ENCODE measurements around the gene SNAPC2.

DNA sequence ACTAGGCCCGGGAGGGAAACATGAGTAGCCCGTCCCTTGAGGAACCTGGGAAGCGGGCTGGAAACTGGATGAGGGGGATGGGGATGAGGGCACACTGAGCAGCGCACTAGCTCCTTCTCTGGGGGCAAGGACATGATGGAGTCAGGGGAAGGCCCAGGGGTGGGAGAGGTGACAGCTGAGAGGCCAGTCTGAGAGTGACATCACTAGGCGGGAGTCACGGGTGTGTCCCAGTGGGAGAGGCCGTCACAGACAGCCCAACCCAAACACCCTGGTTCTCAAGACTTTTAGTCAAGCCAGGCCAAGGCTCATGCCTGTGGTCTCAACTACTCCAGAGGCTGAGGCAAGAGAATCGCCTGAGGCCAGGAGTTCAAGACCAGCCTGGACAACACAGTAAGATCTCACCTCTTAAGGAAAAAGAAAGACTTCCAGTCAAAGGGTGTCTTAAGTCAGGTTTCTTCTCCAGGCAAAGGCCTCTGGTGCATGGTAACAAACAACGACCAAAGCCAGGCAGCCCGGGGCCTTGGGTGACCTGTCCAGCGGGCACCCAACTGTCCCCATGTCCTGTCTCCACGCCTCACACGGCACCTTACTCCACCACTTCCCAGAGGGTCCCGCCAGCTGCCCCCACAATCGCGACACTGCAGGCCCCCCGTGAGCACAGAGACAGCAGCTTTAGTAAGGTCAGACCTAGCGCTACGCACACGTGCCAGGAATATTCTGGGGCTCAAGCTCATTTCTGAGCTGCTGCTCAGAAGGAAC lies 48.8 kb downstream of the SNAPC2 start:
- TF ChIP-seq, protein P1, sequence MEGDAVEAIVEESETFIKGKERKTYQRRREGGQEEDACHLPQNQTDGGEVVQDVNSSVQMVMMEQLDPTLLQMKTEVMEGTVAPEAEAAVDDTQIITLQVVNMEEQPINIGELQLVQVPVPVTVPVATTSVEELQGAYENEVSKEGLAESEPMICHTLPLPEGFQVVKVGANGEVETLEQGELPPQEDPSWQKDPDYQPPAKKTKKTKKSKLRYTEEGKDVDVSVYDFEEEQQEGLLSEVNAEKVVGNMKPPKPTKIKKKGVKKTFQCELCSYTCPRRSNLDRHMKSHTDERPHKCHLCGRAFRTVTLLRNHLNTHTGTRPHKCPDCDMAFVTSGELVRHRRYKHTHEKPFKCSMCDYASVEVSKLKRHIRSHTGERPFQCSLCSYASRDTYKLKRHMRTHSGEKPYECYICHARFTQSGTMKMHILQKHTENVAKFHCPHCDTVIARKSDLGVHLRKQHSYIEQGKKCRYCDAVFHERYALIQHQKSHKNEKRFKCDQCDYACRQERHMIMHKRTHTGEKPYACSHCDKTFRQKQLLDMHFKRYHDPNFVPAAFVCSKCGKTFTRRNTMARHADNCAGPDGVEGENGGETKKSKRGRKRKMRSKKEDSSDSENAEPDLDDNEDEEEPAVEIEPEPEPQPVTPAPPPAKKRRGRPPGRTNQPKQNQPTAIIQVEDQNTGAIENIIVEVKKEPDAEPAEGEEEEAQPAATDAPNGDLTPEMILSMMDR (IDR thresholded peaks at IDR 0.05; ENCODE audit: insufficient read depth, low read depth, low read length): no peak
- no peak for TF ChIP-seq EZH2 (IDR thresholded peaks at IDR 0.05; ENCODE audit: insufficient read depth, low read length)

Data from astrocyte (in vitro differentiated cells and primary cell).